ENCODE measurements around the gene SESTD1. TPM values are rescaled to one million over a fixed set of nuclear protein-coding genes. Genes with fewer than 3 reads are reported as not detected.

Gene SESTD1
- total and polyA plus RNA-seq, 2 of the 13 experiments (the other 11 are each of a cell fraction or from before 2014, with no cell fraction given) = 74.4 to 101 TPM

GRCh38 chr2:179268277-179268925 lies 3.8 kb upstream of the SESTD1 start (continued):
- TF ChIP-seq, protein P1, sequence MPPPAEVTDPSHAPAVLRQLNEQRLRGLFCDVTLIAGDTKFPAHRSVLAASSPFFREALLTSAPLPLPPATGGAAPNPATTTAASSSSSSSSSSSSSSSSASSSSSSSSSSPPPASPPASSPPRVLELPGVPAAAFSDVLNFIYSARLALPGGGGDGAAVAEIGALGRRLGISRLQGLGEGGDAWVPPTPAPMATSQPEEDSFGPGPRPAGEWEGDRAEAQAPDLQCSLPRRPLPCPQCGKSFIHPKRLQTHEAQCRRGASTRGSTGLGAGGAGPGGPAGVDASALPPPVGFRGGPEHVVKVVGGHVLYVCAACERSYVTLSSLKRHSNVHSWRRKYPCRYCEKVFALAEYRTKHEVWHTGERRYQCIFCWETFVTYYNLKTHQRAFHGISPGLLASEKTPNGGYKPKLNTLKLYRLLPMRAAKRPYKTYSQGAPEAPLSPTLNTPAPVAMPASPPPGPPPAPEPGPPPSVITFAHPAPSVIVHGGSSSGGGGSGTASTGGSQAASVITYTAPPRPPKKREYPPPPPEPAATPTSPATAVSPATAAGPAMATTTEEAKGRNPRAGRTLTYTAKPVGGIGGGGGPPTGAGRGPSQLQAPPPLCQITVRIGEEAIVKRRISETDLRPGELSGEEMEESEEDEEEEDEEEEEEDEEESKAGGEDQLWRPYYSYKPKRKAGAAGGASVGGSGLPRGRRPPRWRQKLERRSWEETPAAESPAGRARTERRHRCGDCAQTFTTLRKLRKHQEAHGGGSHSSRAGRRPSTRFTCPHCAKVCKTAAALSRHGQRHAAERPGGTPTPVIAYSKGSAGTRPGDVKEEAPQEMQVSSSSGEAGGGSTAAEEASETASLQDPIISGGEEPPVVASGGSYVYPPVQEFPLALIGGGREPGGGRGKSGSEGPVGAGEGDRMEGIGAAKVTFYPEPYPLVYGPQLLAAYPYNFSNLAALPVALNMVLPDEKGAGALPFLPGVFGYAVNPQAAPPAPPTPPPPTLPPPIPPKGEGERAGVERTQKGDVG (CRISPR knock-in tag; IDR thresholded peaks at IDR 0.05; ENCODE audit: borderline replicate concordance) = no peak
- TF ChIP-seq ZMAT3 (CRISPR knock-in tag; conservative IDR thresholded peaks at IDR 0.05) = no peak
- TF ChIP-seq FOXA3 (CRISPR knock-in tag; IDR thresholded peaks at IDR 0.05) = peak; percentile 22
- TF ChIP-seq ZC3H4 (CRISPR knock-in tag; IDR thresholded peaks at IDR 0.05; ENCODE audit: borderline replicate concordance) = no peak
- TF ChIP-seq, protein P2, sequence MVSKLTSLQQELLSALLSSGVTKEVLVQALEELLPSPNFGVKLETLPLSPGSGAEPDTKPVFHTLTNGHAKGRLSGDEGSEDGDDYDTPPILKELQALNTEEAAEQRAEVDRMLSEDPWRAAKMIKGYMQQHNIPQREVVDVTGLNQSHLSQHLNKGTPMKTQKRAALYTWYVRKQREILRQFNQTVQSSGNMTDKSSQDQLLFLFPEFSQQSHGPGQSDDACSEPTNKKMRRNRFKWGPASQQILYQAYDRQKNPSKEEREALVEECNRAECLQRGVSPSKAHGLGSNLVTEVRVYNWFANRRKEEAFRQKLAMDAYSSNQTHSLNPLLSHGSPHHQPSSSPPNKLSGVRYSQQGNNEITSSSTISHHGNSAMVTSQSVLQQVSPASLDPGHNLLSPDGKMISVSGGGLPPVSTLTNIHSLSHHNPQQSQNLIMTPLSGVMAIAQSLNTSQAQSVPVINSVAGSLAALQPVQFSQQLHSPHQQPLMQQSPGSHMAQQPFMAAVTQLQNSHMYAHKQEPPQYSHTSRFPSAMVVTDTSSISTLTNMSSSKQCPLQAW (CRISPR knock-in tag; IDR thresholded peaks at IDR 0.05) = no peak
- no peak for TF ChIP-seq ZBTB7B (CRISPR knock-in tag; IDR thresholded peaks at IDR 0.05)
- peak; percentile 74; the same call in 1 of the 2 replicates for TF ChIP-seq ARID5B (CRISPR knock-in tag; IDR thresholded peaks at IDR 0.05)
- TF ChIP-seq, protein P3, sequence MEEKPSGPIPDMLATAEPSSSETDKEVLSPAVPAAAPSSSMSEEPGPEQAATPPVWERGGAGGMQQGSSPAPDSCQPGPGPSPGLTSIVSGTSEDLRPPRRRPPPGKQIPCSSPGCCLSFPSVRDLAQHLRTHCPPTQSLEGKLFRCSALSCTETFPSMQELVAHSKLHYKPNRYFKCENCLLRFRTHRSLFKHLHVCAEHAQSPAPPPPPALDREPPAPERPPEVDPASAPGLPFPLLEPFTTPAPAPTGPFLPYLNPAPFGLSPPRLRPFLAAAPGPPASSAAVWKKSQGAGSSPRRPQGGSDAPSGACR (CRISPR knock-in tag; IDR thresholded peaks at IDR 0.05) = no peak
- TF ChIP-seq, protein P4, sequence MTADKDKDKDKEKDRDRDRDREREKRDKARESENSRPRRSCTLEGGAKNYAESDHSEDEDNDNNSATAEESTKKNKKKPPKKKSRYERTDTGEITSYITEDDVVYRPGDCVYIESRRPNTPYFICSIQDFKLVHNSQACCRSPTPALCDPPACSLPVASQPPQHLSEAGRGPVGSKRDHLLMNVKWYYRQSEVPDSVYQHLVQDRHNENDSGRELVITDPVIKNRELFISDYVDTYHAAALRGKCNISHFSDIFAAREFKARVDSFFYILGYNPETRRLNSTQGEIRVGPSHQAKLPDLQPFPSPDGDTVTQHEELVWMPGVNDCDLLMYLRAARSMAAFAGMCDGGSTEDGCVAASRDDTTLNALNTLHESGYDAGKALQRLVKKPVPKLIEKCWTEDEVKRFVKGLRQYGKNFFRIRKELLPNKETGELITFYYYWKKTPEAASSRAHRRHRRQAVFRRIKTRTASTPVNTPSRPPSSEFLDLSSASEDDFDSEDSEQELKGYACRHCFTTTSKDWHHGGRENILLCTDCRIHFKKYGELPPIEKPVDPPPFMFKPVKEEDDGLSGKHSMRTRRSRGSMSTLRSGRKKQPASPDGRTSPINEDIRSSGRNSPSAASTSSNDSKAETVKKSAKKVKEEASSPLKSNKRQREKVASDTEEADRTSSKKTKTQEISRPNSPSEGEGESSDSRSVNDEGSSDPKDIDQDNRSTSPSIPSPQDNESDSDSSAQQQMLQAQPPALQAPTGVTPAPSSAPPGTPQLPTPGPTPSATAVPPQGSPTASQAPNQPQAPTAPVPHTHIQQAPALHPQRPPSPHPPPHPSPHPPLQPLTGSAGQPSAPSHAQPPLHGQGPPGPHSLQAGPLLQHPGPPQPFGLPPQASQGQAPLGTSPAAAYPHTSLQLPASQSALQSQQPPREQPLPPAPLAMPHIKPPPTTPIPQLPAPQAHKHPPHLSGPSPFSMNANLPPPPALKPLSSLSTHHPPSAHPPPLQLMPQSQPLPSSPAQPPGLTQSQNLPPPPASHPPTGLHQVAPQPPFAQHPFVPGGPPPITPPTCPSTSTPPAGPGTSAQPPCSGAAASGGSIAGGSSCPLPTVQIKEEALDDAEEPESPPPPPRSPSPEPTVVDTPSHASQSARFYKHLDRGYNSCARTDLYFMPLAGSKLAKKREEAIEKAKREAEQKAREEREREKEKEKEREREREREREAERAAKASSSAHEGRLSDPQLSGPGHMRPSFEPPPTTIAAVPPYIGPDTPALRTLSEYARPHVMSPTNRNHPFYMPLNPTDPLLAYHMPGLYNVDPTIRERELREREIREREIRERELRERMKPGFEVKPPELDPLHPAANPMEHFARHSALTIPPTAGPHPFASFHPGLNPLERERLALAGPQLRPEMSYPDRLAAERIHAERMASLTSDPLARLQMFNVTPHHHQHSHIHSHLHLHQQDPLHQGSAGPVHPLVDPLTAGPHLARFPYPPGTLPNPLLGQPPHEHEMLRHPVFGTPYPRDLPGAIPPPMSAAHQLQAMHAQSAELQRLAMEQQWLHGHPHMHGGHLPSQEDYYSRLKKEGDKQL (CRISPR knock-in tag; IDR thresholded peaks at IDR 0.05; ENCODE audit: low read depth) = no peak
- TF ChIP-seq IRF2 (CRISPR knock-in tag; IDR thresholded peaks at IDR 0.05) = peak; percentile 54; the same call in 1 of the 2 replicates

Data from HepG2 (cell line).